GM12878 (cell line): Measurements from ENCODE around the gene GAS2L3.

Source experiments
- DPF2 ChIP-seq: fragments of 450-650 bp; IDR thresholded peaks from 2 replicates; pipeline ENCODE4 v1.6.1; 2017; ENCODE audit warnings: mild to moderate bottlenecking
- EP300 ChIP-seq, 2 experiments: fragments of 150-350 bp in 1 of 2; IDR thresholded peaks; 2 replicates each; pipeline ENCODE4 v1.6.1; 2011 to 2012; ENCODE audit warnings: low read depth in 2 of 2, low read length in 2 of 2, borderline replicate concordance in 1 of 2, improper control_type of control experiment in 1 of 2, inconsistent platforms in 1 of 2; ENCODE audit not compliant: control insufficient read depth in 1 of 2
- EZH2 ChIP-seq: IDR thresholded peaks from 2 replicates; pipeline ENCODE4 v1.6.1; 2012; ENCODE audit warnings: low read depth, mild to moderate bottlenecking, control low read depth, inconsistent platforms, low read length, borderline replicate concordance; ENCODE audit not compliant: control insufficient read depth
- HDAC2 ChIP-seq: fragments of 200-600 bp; sonication (generic); IDR thresholded peaks from 2 replicates; pipeline ENCODE4 v1.6.1; 2017
- POLR2A ChIP-seq: IDR thresholded peaks from 2 replicates; pipeline ENCODE4 v1.6.1; 2011; ENCODE audit warnings: low read depth, mild to moderate bottlenecking, low read length
- SRF ChIP-seq, 2 experiments: IDR thresholded peaks; 2 replicates each; pipeline ENCODE4 v1.6.1; 2011; ENCODE audit warnings: low read depth in 2 of 2, low read length in 2 of 2, mild to moderate bottlenecking in 1 of 2, moderate library complexity in 1 of 2
- TF ChIP-seq, protein P1 (sequence below): IDR thresholded peaks from 2 replicates; pipeline ENCODE4 v1.6.1; 2012; ENCODE audit warnings: low read depth, low read length, improper control_type of control experiment
- TF ChIP-seq, protein P2 (sequence below), 3 experiments: IDR thresholded peaks in 2 of 3; conservative IDR thresholded peaks in 1 of 3; 2 replicates each; pipeline ENCODE4 v1.5.1; 2011; ENCODE audit warnings: low read depth in 3 of 3, low read length in 3 of 3, mild to moderate bottlenecking in 3 of 3, control low read depth in 2 of 3, moderate library complexity in 2 of 3, inconsistent platforms in 1 of 3, mixed read lengths in 1 of 3; ENCODE audit not compliant: control insufficient read depth in 2 of 3, insufficient read depth in 1 of 3; ENCODE audit errors: extremely low read depth in 1 of 3

DNA sequence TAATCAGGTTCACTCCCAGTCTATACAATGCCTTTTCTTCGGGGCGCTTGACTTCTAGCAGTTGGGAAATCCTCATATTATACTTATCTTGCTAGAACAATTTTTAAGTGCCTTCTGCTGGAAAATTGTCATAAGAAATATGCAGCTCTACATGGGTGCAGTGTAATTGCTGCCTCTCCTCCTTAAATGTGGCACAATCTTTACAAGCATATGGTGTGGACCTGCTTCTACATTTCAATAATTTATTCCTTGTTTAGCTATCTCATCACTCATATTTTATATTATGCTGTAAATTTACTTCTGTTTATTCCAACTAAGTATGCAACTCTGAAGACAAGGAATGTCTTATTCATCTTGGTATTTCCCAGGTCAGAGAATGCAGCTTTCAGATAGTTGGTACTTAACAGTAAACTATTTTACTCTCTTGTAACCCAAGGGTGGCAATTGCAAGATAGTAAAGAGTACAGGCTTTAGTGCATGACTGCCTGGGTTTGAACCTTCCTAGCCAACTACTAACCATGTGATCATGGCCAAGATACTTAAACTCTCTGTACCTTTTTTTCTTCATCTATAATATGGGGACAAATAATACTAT, 43.6 kb upstream of the GAS2L3 start:
- TF ChIP-seq HDAC2 (no peak), EP300 (IDR thresholded peaks at IDR 0.05; ENCODE audit: borderline replicate concordance in 1 of 2, control insufficient read depth in 1 of 2, low read depth in 2 of 2, low read length in 2 of 2) (no peak), DPF2 (no peak), SRF (IDR thresholded peaks at IDR 0.05; ENCODE audit: low read depth in 2 of 2, low read length in 2 of 2) (no peak), EZH2 (no peak), POLR2A (no peak)
- TF ChIP-seq, protein P1, sequence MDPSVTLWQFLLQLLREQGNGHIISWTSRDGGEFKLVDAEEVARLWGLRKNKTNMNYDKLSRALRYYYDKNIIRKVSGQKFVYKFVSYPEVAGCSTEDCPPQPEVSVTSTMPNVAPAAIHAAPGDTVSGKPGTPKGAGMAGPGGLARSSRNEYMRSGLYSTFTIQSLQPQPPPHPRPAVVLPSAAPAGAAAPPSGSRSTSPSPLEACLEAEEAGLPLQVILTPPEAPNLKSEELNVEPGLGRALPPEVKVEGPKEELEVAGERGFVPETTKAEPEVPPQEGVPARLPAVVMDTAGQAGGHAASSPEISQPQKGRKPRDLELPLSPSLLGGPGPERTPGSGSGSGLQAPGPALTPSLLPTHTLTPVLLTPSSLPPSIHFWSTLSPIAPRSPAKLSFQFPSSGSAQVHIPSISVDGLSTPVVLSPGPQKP, result no peak
- TF ChIP-seq, protein P2, sequence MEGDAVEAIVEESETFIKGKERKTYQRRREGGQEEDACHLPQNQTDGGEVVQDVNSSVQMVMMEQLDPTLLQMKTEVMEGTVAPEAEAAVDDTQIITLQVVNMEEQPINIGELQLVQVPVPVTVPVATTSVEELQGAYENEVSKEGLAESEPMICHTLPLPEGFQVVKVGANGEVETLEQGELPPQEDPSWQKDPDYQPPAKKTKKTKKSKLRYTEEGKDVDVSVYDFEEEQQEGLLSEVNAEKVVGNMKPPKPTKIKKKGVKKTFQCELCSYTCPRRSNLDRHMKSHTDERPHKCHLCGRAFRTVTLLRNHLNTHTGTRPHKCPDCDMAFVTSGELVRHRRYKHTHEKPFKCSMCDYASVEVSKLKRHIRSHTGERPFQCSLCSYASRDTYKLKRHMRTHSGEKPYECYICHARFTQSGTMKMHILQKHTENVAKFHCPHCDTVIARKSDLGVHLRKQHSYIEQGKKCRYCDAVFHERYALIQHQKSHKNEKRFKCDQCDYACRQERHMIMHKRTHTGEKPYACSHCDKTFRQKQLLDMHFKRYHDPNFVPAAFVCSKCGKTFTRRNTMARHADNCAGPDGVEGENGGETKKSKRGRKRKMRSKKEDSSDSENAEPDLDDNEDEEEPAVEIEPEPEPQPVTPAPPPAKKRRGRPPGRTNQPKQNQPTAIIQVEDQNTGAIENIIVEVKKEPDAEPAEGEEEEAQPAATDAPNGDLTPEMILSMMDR (IDR thresholded peaks at IDR 0.05 in 2 of 3, conservative IDR thresholded peaks at IDR 0.05 in 1 of 3; ENCODE audit: control insufficient read depth in 2 of 3, extremely low read depth in 1 of 3, insufficient read depth in 1 of 3, low read depth in 3 of 3, low read length in 3 of 3), result no peak
